ENCODE data around the gene GALNT1.

GALNT1 gene

DNA sequence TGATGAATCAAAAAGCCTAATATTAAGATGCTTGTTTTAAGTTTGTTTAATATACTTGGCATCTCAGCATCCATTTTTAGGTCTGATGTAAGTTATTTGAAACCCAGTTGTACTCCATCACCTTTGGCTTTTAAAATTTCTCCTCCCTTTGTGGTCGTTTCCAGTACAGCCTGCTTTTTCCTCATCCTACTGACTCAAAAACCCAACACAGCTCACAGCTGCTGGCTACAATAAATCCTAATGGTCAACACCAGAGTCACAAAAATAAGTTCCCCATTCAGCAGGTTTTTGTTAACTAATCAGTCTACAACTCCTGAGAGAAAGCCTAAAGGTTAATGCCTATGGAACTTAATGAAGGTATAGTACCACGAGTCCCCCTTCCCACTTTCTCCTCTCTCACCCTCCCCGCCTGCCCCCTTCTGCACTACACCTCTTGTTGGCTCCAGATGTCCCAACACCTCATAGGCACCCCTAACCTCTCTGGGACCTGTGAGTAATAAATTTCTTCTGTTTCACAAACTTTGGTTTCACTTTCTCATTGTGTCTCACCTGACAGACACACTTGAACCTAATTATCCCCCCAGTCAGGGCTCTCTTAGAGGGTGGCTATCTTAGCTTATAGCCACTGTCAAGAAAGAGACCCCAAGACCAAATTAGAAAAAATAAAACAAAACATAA, 148.6 kb downstream of the GALNT1 start:
- H3K4me1 ChIP-seq (ENCODE audit: insufficient read depth, poor library complexity, severe bottlenecking): no peaks in the 10 kb centered on the region

DNA sequence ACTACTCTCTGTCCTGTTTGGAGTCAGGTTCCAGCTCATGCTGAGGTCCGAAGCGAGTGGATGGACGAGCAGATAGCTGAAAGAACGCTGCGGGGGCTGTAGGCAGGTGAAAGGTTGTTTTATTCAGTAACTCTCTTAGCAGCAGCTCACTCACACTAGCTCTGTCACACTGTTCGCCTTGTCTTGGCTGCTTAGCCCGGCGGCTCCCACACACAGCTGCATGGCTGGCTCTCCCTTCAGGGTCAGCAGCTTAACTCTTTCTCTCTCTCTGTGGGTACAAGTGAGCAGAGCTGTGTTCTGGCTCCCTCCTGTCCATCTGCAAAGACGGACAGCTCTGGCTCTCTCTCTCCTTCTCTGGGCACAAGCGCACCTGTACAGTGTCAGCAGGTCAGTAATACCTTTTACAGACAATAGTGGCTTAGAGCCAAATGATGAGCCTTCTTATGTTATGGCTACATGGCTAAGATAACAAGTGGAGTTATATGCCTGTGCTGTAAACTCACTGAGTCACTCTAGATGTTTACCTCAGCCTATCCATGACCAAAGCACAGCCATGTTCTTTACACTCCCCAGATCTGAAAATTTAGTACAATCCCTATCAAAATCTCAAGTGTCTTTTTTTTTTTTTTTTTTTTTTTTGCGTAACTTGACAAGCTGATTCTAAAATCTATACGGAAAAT, 149.3 kb downstream of the GALNT1 start:
- TF ChIP-seq, protein P1, sequence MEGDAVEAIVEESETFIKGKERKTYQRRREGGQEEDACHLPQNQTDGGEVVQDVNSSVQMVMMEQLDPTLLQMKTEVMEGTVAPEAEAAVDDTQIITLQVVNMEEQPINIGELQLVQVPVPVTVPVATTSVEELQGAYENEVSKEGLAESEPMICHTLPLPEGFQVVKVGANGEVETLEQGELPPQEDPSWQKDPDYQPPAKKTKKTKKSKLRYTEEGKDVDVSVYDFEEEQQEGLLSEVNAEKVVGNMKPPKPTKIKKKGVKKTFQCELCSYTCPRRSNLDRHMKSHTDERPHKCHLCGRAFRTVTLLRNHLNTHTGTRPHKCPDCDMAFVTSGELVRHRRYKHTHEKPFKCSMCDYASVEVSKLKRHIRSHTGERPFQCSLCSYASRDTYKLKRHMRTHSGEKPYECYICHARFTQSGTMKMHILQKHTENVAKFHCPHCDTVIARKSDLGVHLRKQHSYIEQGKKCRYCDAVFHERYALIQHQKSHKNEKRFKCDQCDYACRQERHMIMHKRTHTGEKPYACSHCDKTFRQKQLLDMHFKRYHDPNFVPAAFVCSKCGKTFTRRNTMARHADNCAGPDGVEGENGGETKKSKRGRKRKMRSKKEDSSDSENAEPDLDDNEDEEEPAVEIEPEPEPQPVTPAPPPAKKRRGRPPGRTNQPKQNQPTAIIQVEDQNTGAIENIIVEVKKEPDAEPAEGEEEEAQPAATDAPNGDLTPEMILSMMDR (IDR thresholded peaks at IDR 0.05; ENCODE audit: poor library complexity, severe bottlenecking): no peak
- DNase-seq (ENCODE audit: low spot score) (no peak), ATAC-seq (ENCODE audit: low read depth) (no peak)
- H3K27me3 ChIP-seq (ENCODE audit: insufficient read depth, poor library complexity, severe bottlenecking): peaks cover 7% of the 10 kb centered on the region
- no peaks in the 10 kb centered on the region for H3K4me1 ChIP-seq (ENCODE audit: insufficient read depth, poor library complexity, severe bottlenecking)
- no peak overlapping the region for H3K4me3 ChIP-seq (ENCODE audit: severe bottlenecking)
- no peaks in the 10 kb centered on the region for H3K36me3 ChIP-seq (ENCODE audit: low read depth)
- H3K9me3 ChIP-seq (ENCODE audit: severe bottlenecking): no peaks in the 10 kb centered on the region
- H3K27ac ChIP-seq (ENCODE audit: poor library complexity, severe bottlenecking): no peak overlapping the region

More for the DNA sequence above, 148.6 kb downstream of the GALNT1 start:
- DNase-seq (ENCODE audit: low spot score) (no peak), ATAC-seq (ENCODE audit: low read depth) (no peak)
- Histone ChIP-seq H3K36me3 (ENCODE audit: low read depth) (no peaks in the 10 kb centered on the region), H3K4me3 (ENCODE audit: severe bottlenecking) (no peak overlapping the region), H3K9me3 (ENCODE audit: severe bottlenecking) (no peaks in the 10 kb centered on the region), H3K27me3 (ENCODE audit: insufficient read depth, poor library complexity, severe bottlenecking) (peaks cover 10% of the 10 kb centered on the region), H3K27ac (ENCODE audit: poor library complexity, severe bottlenecking) (no peak overlapping the region)
- TF ChIP-seq, protein P1 (IDR thresholded peaks at IDR 0.05; ENCODE audit: poor library complexity, severe bottlenecking): no peak

DNA sequence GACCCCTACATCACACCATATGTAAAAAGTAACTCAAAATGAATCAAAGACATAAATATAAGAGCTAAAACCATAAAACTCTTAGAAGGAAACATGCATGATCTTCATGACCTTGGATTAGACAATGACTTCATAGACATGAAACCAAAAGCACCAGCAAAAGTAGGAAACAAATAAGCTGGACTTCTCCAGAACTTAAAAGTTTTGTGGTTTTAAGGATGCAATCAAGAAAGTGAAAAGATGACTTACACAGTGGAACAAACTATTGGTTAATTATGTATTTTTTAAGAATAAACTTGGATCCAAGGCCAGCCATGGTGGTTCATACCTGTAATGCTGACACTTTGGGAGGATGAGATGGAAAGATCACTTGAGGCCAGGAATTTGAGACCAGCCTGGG, 150.2 kb downstream of the GALNT1 start:
- H3K4me3 ChIP-seq (ENCODE audit: severe bottlenecking): no peak overlapping the region
- H3K9me3 ChIP-seq (ENCODE audit: severe bottlenecking): no peaks in the 10 kb centered on the region
- H3K27me3 ChIP-seq (ENCODE audit: insufficient read depth, poor library complexity, severe bottlenecking): no peaks in the 10 kb centered on the region
- DNase-seq (ENCODE audit: low spot score): no peak
- TF ChIP-seq, protein P1 (IDR thresholded peaks at IDR 0.05; ENCODE audit: poor library complexity, severe bottlenecking): no peak
- no peaks in the 10 kb centered on the region for H3K36me3 ChIP-seq (ENCODE audit: low read depth)
- no peak for ATAC-seq (ENCODE audit: low read depth)
- no peaks in the 10 kb centered on the region for H3K4me1 ChIP-seq (ENCODE audit: insufficient read depth, poor library complexity, severe bottlenecking)
- no peak overlapping the region for H3K27ac ChIP-seq (ENCODE audit: poor library complexity, severe bottlenecking)

DNA sequence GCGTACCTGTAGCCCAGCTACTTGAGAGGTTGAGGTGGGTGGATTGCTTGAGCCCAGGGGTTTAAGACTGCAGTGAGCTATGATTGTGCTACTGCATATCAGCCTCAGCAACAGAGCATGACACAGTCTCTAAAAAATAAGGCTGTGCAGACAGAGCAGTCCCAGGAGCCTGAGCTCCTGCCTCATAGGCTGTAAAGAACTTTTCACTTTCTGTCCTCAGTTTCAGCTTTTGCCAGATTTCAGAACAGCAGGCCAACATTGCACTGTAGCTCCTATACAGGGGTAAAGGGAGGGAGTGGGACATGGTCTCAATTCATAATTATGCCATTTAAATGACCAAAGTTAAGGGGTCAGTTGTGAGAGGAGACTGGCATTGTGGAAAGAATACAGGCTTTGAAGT, 150.6 kb downstream of the GALNT1 start:
- no peak for DNase-seq (ENCODE audit: low spot score)
- H3K4me3 ChIP-seq (ENCODE audit: severe bottlenecking): no peak overlapping the region
- no peaks in the 10 kb centered on the region for H3K9me3 ChIP-seq (ENCODE audit: severe bottlenecking)
- no peaks in the 10 kb centered on the region for H3K36me3 ChIP-seq (ENCODE audit: low read depth)
- ATAC-seq (ENCODE audit: low read depth): no peak
- H3K4me1 ChIP-seq (ENCODE audit: insufficient read depth, poor library complexity, severe bottlenecking): no peaks in the 10 kb centered on the region
- TF ChIP-seq, protein P1 (IDR thresholded peaks at IDR 0.05; ENCODE audit: poor library complexity, severe bottlenecking): no peak
- H3K27me3 ChIP-seq (ENCODE audit: insufficient read depth, poor library complexity, severe bottlenecking): no peaks in the 10 kb centered on the region
- H3K27ac ChIP-seq (ENCODE audit: poor library complexity, severe bottlenecking): no peak overlapping the region

DNA sequence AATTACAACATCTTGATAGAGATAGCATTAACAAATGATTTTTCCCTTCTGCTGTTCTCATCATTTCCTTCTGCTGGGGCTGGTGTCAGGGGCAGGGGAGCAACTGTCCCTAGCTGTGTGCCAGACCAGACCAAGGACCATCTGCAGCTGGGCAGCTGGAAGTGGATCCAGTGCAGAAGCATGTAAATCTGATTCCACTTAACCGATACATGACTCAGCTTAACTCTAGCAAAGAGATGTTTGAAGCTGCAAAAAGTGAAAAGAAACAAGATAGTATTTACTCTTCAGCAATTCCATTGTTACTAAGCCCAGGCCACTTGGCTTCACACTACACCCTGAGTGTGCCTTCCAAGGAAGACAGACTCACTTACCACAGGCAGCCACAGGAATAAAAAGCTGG, 151.1 kb downstream of the GALNT1 start:
- ATAC-seq (ENCODE audit: low read depth): no peak
- no peaks in the 10 kb centered on the region for H3K27me3 ChIP-seq (ENCODE audit: insufficient read depth, poor library complexity, severe bottlenecking)
- H3K4me1 ChIP-seq (ENCODE audit: insufficient read depth, poor library complexity, severe bottlenecking): no peaks in the 10 kb centered on the region
- no peaks in the 10 kb centered on the region for H3K36me3 ChIP-seq (ENCODE audit: low read depth)
- H3K27ac ChIP-seq (ENCODE audit: poor library complexity, severe bottlenecking): no peak overlapping the region
- no peak for DNase-seq (ENCODE audit: low spot score)
- TF ChIP-seq, protein P1 (IDR thresholded peaks at IDR 0.05; ENCODE audit: poor library complexity, severe bottlenecking): no peak
- H3K4me3 ChIP-seq (ENCODE audit: severe bottlenecking): no peak overlapping the region
- no peaks in the 10 kb centered on the region for H3K9me3 ChIP-seq (ENCODE audit: severe bottlenecking)

Data from RWPE2 (cell line).